DMS53 (cell line): ENCODE results near the gene LPP.
"Not testable (repeated sequence)": the region's sequence is repeated elsewhere in the genome, so short reads cannot be mapped to it uniquely, and the experiment has no call there.

ENCODE experiments used
- DNase-seq: peaks from one replicate; lab custom pipeline; 2025; lab: John Stamatoyannopoulos, UW

The LPP gene

GRCh38 chr3:188584958-188585689, 431.2 kb downstream of the LPP start:
- DNase-seq, result no peak

GRCh38 chr3:188589071-188589470, 435.1 kb downstream of the LPP start:
- DNase-seq, result no peak

GRCh38 chr3:188589771-188590170, 435.8 kb downstream of the LPP start:
- DNase-seq, result no peak

GRCh38 chr3:188590557-188590956, 436.6 kb downstream of the LPP start:
- no peak for DNase-seq

DNA sequence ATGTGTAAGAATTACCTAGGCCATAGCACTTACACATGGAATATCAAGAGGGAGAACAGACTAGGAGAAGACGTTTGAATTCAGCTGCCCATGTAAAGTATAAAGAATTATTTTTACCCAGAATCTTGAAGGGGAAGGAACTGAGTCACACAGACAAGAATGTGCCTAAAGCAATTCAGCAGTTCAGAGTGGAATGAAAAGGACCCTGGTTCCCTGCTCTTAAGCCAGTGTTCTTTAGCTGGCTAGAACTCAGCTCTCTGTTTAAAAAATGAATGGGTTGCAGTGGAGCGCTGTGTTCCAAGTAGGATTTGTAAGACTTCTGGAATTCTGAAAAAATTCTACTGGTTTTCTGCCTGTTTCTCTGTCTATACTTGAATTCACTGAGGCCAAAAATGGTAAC, 440.2 kb downstream of the LPP start:
- DNase-seq, result no peak

GRCh38 chr3:188595890-188596376, 442.0 kb downstream of the LPP start:
- no peak for DNase-seq

- no peak for DNase-seq
Measured at GRCh38 chr3:188598894-188599293, 444.9 kb downstream of the LPP start.

GRCh38 chr3:188602111-188602510, 448.2 kb downstream of the LPP start:
- DNase-seq, result no peak

- no peak for DNase-seq
Measured at GRCh38 chr3:188602620-188603019, 448.7 kb downstream of the LPP start.

- DNase-seq, result no peak
Measured at GRCh38 chr3:188604651-188605050, 450.7 kb downstream of the LPP start.

DNA sequence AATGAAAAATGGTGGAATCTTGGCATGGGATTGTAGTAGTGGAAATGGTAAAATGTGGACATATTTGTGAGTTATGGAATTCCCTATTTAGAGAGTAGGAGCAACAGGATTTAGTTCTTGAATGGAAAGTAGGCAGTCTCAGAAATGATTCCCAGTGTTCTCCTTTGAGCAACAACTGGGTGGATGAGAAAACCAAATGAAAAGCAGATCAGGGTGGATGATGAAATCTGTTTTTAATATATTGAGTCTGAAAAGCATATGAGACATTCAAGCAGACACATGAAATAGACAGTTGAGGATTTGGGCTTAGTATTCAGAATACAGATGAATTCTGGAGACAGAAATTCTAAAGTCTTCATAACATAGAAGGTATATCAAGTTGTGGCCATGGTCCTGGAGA, 451.3 kb downstream of the LPP start:
- DNase-seq, result no peak

GRCh38 chr3:188605905-188606304, 451.9 kb downstream of the LPP start:
- DNase-seq, result no peak

- DNase-seq, result no peak
Measured at GRCh38 chr3:188607805-188608315, 453.9 kb downstream of the LPP start.

DNA sequence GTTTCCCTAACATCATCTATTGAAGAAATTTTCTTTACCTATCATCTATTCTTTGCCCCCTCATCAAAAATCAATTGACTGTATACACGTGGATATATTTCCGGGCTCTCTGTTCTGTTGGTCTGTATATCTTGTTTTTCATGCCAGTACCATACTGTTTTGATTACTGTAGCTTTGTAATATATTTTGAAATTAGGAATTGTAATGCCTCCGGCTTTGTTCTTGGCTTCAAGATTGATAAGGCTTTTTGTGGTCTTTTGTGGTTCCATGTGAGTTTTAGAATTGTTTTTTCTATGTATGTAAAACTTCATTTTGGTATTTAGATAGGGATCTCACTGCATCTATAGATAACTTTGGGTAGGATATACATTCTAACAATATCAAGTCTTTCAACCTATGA, 454.4 kb downstream of the LPP start:
- DNase-seq, result no peak

DNA sequence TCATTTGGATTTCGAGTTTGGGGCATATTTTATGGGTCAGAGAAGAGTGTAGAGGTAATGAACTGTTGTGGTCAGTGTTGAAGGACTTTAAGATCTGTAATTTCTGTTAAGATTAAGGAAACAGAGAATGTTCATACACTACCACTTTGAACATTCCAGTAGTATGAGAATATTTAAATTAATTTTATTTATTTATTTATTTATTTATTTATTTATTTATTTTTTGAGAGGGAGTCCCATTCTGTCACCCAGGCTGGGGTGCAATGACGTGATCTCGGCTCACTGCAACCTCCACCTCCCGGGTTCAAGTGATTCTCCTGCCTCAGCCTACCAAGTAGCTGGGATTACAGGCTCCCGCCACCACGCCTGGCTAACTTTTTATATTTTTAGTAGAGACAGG, 459.8 kb downstream of the LPP start:
- DNase-seq, result not testable (repeated sequence)

GRCh38 chr3:188617270-188617669, 463.3 kb downstream of the LPP start:
- no peak for DNase-seq

- no peak for DNase-seq
Measured at GRCh38 chr3:188617988-188618701, 464.2 kb downstream of the LPP start.

GRCh38 chr3:188620752-188621151, 466.8 kb downstream of the LPP start:
- no peak for DNase-seq

DNA sequence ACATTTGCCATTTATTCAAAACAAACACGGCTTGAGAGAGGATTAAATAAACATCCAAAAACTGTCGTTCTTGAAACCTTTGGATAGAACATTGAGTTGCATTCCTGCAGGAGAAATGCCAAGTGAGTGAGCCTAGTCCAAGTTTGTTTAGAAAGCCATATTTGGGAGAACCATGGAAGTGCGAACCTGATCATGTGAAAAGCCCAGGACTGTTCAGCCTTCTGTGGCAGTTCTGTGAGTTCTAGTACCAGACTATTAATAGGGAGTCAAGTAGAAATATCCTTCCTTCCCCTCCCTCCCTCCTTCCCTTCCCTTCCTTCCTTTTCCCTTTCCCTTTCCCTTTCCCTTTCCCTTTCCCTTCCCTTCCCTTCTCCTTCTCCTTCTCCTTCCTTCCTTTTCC, 470.4 kb downstream of the LPP start:
- no peak for DNase-seq

DNA sequence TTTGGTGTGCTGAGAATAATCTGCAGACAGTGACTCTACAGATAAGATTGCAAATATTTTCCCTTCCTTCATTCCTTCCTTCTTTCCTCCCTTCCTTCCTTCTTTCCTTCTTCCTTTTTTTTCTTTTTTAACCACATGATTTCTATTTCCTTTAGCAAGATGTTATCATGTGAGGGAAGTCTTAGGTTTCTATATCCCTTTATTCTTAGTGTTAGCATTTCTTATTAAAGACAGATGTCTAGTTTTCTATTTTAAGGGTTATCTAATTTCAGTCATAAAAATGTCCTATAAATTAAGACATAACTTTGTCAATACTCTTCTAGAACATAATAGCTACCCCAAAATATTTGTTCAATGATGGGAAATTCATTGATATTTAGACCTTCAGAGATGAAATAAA, 470.9 kb downstream of the LPP start:
- DNase-seq, result no peak

DNA sequence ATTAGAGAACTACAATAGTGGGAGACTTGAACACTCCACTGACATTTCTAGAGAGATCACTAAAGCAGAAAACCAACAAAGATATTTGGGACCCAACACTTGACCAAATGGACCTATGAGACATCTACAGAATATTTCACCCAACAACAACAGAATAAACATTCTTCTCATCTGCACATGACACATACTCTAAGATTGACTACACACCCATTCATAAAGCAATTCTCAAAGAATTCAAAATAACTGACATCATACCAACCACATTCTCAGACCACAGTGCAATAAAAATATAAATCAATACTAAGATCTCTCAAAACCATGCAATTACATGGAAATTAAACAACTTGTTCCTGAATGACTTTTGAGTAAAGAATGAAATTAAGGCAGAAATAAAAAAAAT, 473.7 kb downstream of the LPP start:
- no peak for DNase-seq

DNA sequence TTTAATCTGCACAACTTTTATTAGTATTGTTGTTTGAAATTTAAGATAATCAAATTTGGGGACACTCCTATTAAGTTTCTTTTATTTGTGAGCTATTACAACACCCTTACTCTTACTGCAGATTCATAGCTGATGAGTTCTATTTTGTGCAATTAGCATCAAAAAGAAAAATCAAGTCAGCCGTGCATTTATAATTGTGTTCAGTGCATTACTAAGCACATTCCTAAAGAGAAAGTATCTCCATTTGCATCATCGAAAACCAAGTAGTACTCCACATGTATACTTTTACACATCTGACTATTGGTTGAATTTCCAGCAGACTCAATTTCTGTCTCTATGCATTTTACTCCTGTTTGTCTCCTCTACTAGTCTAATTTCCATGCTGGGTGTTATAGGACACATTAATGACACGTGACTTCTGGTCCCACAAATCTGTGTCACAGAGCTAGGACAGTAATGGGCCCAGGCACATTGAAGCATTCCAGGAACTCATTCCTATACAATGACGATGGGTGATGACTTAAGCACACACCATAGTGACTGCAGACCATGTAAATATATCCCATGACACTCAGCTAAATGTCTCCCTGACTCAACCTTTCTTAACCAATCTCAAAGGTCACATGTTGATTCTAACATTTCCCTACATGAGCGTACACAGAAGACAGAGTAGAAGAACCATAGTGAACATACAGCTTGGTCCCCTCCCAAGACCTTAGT, 477.5 kb downstream of the LPP start:
- DNase-seq, result no peak

- DNase-seq, result no peak
Measured at GRCh38 chr3:188633206-188633605, 479.2 kb downstream of the LPP start.
